ENCODE results near the gene ARHGAP31. TPM values are rescaled to one million over a fixed set of nuclear protein-coding genes. Genes with fewer than 3 reads are reported as not detected.

ARHGAP31 gene
- total RNA-seq, 1 experiment from 2014 or later = 7.2 TPM

GRCh38 chr3:119434703-119435102 lies 140.5 kb downstream of the ARHGAP31 start (continued):
- TF ChIP-seq E2F4 (CRISPR knock-in tag; IDR thresholded peaks at IDR 0.05; ENCODE audit: borderline replicate concordance, low read depth) (no peak), ATF6 (CRISPR knock-in tag; IDR thresholded peaks at IDR 0.05) (no peak), TEAD4 (CRISPR knock-in tag; IDR thresholded peaks at IDR 0.05) (no peak), GRHL2 (CRISPR knock-in tag; IDR thresholded peaks at IDR 0.05; ENCODE audit: insufficient replicate concordance, severe bottlenecking) (no peak), AR (CRISPR knock-in tag; IDR thresholded peaks at IDR 0.05) (no peak), RORB (CRISPR knock-in tag; IDR thresholded peaks at IDR 0.05) (no peak)

GRCh38 chr3:119436977-119437376 lies 142.8 kb downstream of the ARHGAP31 start:
- POLR2A ChIA-PET = no interaction called here
- ATAC-seq = no peak
- H3K27ac Mint-ChIP-seq = no peak overlapping the region

More at GRCh38 chr3:119436977-119437376, 142.8 kb downstream of the ARHGAP31 start:
- DNase-seq (ENCODE audit: low spot score) = no peak
- TF ChIP-seq CBFB (CRISPR knock-in tag; IDR thresholded peaks at IDR 0.05; ENCODE audit: low read depth) = no peak
- TF ChIP-seq NR2C2 (CRISPR knock-in tag; IDR thresholded peaks at IDR 0.05) = no peak
- TF ChIP-seq PREB (CRISPR knock-in tag; IDR thresholded peaks at IDR 0.05; ENCODE audit: borderline replicate concordance) = no peak
- no peak for TF ChIP-seq GRHL2 (CRISPR knock-in tag; IDR thresholded peaks at IDR 0.05; ENCODE audit: insufficient replicate concordance, severe bottlenecking)
- no peak for TF ChIP-seq ZNF425 (CRISPR knock-in tag; conservative IDR thresholded peaks at IDR 0.05)
- no peak for TF ChIP-seq E2F5 (CRISPR knock-in tag; IDR thresholded peaks at IDR 0.05)
- no peak for TF ChIP-seq NFATC4 (CRISPR knock-in tag; IDR thresholded peaks at IDR 0.05)
- no peak for TF ChIP-seq PRRX2 (CRISPR knock-in tag; IDR thresholded peaks at IDR 0.05)
- Mint-ChIP-seq H3K4me1 (no peaks in the 10 kb centered on the region), H3K27me3 (ENCODE audit: low read depth) (no peaks in the 10 kb centered on the region), H3K9me3 (no peaks in the 10 kb centered on the region), H3K36me3 (peaks cover 69% of the 10 kb centered on the region), H3K4me3 (no peak overlapping the region)
- CTCF ChIA-PET = no interaction called here

Data from WTC11 (cell line).